Mucosa of descending colon (tissue), 3 donors: ENCODE results near the gene EPAS1. TPM values are rescaled to one million over a fixed set of nuclear protein-coding genes. Genes with fewer than 3 reads are reported as not detected.

ENCODE experiments used
- ATAC-seq: fragments of 200-7000 bp; cut with Tn5 transposase; one replicate; pipeline ENCODE4 v1.9.1; 2020; ENCODE audit warnings: mild to moderate bottlenecking, moderate library complexity
- DNase-seq, 3 donors: peaks; one replicate each; pipeline ENCODE4 v3.0.0-alpha.2; 2020
- H3K36me3 ChIP-seq: fragments of 200-600 bp; one replicate; pipeline ENCODE4 v1.8.0; 2021; ENCODE audit warnings: low read depth, mild to moderate bottlenecking
- H3K4me1 ChIP-seq: fragments of 200-600 bp; one replicate; pipeline ENCODE4 v1.8.0; 2021; ENCODE audit warnings: low read depth, mild to moderate bottlenecking
- H3K4me3 ChIP-seq: fragments of 200-600 bp; one replicate; pipeline ENCODE4 v1.8.0; 2021; ENCODE audit warnings: mild to moderate bottlenecking
- H3K9me3 ChIP-seq: fragments of 200-600 bp; one replicate; pipeline ENCODE4 v1.8.0; 2021; ENCODE audit warnings: mild to moderate bottlenecking
- intact Hi-C, 2 donors: fragments of 100-400 bp; cut with DNase I in 1 of 2; cut with micrococcal nuclease in 1 of 2; formaldehyde crosslinking; loops; one replicate each; pipeline versions ENCODE4 v1.11.0 to v1.11.1; 2022; cut with DNase I, micrococcal nuclease
- total RNA-seq, 3 donors: library from RNA; stranded (reverse); fragmentation: NEBNext Ultra II Directional in 2 of 3; extraction: Animal tissue kit (Norgen Biotek cat#: 25700) in 2 of 3; gene quantifications; one replicate each; pipeline versions ENCODE4 v1.2.1 to v1.2.4, GENCODE V29; 2021 to 2023
- TF ChIP-seq, protein P1 (sequence below): fragments of 200-600 bp; IDR thresholded peaks from one replicate; pipeline ENCODE4 v1.8.0; 2022; ENCODE audit warnings: antibody characterized with exemption, mild to moderate bottlenecking
- donor health status: DM: no; HTN: no; CAD: no; lungs with moderate emphysema.
- donor health status: DM: no; HTN: no; CAD: no.
- donor health status: DM: no; HTN: yes; CAD: no.

EPAS1 gene
- total RNA-seq, 3 donors from 2014 or later = 126 to 251 (median 150) TPM

DNA sequence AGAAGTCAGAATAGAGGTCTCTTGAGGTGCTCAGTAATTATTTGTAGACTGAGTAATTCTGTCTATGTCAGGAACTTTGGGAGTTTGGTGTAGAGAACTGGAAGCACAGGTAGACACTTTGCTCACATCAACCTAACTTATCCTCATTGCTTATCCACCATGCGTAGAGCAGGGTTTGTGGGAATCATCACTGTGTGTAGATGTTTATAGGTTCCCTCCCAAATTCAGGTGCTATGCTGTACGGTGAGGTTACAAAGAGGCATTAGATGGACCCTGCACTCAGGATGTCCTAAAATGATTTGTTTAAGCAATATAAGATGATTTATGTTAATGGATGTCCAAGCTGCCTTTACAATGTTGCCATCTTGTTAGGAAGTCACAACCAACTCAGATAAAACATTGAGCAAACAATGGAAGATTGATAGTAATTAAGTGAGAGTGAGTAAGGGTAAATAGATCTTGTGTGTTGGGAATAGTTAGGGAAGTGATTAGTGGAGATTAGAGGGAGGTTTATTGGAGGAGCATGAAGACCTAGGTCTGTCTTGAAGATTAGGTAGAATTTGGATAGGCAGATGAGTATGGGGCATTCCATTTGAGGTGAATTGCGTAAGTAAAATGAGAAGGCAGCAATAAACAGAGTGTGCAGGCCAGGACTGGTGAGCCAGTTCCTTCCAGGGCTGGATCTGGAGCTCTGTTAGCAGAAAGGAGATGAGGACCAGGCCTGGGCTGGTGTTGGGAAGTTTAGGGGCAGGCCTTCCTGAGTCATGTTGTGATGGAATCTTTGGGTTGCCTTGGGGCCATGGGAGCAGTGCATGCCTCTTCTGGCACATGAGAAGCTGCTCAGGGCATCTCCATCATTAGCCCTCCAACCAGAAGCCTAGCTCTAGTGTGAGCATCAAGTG is 12.1 kb downstream of the EPAS1 start:
- Histone ChIP-seq H3K4me3 (no peak overlapping the region), H3K36me3 (no peaks in the 10 kb centered on the region), H3K4me1 (peaks cover 35% of the 10 kb centered on the region), H3K9me3 (no peaks in the 10 kb centered on the region)
- ATAC-seq (peak; percentile 13), DNase-seq (no peak)
- TF ChIP-seq, protein P1, sequence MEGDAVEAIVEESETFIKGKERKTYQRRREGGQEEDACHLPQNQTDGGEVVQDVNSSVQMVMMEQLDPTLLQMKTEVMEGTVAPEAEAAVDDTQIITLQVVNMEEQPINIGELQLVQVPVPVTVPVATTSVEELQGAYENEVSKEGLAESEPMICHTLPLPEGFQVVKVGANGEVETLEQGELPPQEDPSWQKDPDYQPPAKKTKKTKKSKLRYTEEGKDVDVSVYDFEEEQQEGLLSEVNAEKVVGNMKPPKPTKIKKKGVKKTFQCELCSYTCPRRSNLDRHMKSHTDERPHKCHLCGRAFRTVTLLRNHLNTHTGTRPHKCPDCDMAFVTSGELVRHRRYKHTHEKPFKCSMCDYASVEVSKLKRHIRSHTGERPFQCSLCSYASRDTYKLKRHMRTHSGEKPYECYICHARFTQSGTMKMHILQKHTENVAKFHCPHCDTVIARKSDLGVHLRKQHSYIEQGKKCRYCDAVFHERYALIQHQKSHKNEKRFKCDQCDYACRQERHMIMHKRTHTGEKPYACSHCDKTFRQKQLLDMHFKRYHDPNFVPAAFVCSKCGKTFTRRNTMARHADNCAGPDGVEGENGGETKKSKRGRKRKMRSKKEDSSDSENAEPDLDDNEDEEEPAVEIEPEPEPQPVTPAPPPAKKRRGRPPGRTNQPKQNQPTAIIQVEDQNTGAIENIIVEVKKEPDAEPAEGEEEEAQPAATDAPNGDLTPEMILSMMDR = no peak
- intact Hi-C loops = loop anchor here in 1 of 2 donors (10.0 kb wide), 1 partner anchor 45 kb away; no protein-coding TSS in a partner anchor

DNA sequence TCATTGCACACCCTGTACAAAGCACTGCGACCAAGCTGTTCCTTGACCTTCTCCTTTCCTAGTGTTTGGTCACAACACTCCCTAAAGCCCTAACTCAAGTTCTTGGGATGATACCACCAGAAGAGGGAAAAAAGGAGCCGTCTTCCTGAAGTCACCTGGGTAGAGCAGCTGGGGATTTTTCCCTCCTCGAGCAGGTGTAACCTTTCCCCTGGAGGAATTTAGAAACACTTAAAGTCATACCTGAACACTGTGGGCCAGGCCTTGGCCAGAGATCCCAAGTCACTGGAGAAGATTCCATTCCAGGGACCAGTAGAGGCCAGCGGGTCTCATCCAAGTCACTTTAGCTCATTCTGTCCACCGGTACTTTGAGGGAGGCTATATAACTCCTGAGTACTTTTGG is 13.2 kb downstream of the EPAS1 start:
- Histone ChIP-seq H3K36me3 (no peaks in the 10 kb centered on the region), H3K4me1 (peaks cover 45% of the 10 kb centered on the region), H3K9me3 (no peaks in the 10 kb centered on the region), H3K4me3 (no peak overlapping the region)
- no peak for DNase-seq
- ATAC-seq = no peak
- intact Hi-C loops = no loop called here
- TF ChIP-seq, protein P1 = no peak

DNA sequence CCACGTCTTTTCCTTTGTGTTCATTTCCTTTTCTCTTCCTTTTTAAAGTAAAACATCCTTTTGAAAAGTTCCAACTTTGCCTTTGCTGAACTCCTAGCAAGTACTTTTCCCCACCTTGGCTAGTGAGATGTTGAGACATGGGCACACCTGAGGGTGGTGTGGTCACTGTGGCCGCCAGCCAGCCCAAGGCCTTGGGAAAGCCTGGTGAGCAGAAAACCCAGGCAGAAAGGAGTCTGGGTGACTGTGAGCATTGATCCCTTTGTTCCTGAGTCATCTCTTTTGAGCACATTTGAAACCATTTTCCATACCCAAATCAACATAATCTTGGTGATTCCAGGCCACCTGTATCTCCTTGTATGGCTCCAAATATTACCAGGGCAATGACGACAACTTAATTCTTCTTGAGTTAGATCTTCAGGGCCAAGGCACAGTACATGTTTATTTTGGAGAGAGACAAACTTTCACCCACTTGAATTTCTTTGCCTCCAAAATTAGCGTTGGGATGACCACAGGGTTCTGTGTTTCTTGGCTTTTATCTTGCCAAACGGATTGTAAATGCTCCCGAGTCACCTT is 14.5 kb downstream of the EPAS1 start:
- intact Hi-C loops = no loop called here
- H3K4me3 ChIP-seq = no peak overlapping the region
- DNase-seq (no peak), ATAC-seq (no peak)
- H3K36me3 ChIP-seq = no peaks in the 10 kb centered on the region
- peaks cover 49% of the 10 kb centered on the region for H3K4me1 ChIP-seq
- H3K9me3 ChIP-seq = no peaks in the 10 kb centered on the region
- TF ChIP-seq, protein P1 = no peak

DNA sequence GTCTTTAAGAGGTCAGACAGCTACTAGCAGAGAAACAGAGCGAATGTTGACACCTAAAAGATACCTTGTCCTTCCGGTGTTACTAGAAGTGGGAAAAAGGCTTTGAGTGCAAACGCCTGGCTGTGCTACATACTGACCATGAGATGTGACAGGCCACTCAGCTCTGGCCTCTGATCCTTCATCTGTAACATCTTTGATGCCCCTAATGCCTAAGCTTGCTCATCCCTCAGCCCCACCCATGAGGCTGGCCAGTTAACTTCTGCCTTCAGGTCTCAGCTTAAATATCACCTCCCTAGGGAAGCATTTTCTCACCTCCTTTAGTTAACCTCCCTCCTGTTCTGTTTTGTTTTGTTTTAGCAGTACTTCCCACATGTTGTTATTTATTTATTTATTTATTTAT is 15.9 kb downstream of the EPAS1 start:
- H3K9me3 ChIP-seq = no peaks in the 10 kb centered on the region
- DNase-seq = no peak
- intact Hi-C loops = no loop called here
- TF ChIP-seq, protein P1 = no peak
- no peak overlapping the region for H3K4me3 ChIP-seq
- peaks cover 41% of the 10 kb centered on the region for H3K4me1 ChIP-seq
- no peaks in the 10 kb centered on the region for H3K36me3 ChIP-seq
- no peak for ATAC-seq

DNA sequence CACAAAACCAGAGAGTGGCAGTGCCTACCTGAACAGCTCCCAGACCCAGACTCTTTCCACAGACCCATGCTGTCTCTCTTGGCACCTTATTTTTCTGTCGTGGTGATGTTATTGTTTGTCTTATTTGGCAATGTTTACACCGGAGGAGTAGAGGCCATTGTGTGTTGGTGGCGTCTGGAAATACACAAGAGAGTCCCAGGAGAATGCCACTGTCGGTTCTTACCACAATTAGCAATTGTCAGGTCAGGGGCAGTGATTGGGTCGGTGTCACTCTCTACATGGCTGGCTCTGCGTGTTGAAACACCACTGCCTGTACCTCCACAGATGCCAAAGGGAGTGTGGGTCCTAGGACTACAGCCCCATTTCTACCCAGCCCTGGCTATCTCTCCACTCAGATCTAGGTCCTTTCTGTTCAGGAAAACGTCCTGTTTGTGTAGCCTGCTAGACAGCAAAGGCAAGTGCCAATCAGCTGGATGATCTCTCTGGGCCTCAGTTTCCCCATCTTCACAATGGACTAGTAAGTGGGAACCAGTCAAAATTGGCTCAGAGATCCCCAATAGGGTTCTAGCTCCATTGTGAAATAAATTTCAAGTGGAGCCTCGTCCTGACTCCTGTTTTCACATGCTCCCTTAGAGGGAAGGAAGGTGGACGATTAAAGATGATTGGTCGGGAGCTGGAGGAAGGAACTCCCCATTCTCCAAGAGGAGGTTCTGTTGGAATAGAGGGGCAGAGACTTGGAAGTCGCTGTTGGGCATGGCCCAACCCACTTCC is 17.0 kb downstream of the EPAS1 start:
- Histone ChIP-seq H3K36me3 (no peaks in the 10 kb centered on the region), H3K4me3 (no peak overlapping the region), H3K4me1 (peaks cover 42% of the 10 kb centered on the region), H3K9me3 (no peaks in the 10 kb centered on the region)
- ATAC-seq (no peak), DNase-seq (no peak)
- TF ChIP-seq, protein P1 = no peak
- intact Hi-C loops = no loop called here
